ENCODE measurements around the gene DNAH5. TPM values are rescaled to one million over a fixed set of nuclear protein-coding genes. Genes with fewer than 3 reads are reported as not detected.

Gene DNAH5
- total and polyA plus RNA-seq, 2 of the 13 experiments (the other 11 are each of a cell fraction or from before 2014, with no cell fraction given) = 0.09 TPM

- Histone ChIP-seq H3K9ac (ENCODE audit: insufficient read depth, low read depth, low read length) (no peak overlapping the region), H3K27ac (ENCODE audit: extremely low read length, insufficient read depth, low read length) (no peak overlapping the region), H3K79me2 (ENCODE audit: insufficient read depth, low read length) (no peaks in the 10 kb centered on the region), H3K27me3 (ENCODE audit: control insufficient read depth in 1 of 2, insufficient read depth in 2 of 2, low read length in 2 of 2) (no peaks in the 10 kb centered on the region), H3K4me1 (ENCODE audit: insufficient read depth, low read length) (no peaks in the 10 kb centered on the region), H3K9me3 (ENCODE audit: low read length) (peaks cover 8% of the 10 kb centered on the region; the same call in 1 of the 2 replicates), H3K36me3 (replicated peaks in 1 of 2; ENCODE audit: control insufficient read depth in 1 of 2, insufficient read depth in 2 of 2, low read length in 2 of 2) (no peaks in the 10 kb centered on the region), H3K4me2 (ENCODE audit: low read depth, low read length) (no peak overlapping the region), H2AFZ (ENCODE audit: low read length) (no peak overlapping the region), H4K20me1 (ENCODE audit: insufficient read depth, low read length) (no peaks in the 10 kb centered on the region), H3K4me3 (replicated peaks in 1 of 3; ENCODE audit: insufficient read depth in 1 of 3, low read depth in 2 of 3, low read length in 3 of 3) (no peak overlapping the region)
- in situ Hi-C loops (cut with HindIII; ENCODE audit: extremely low pct_ligation_motif_present, low pct_unique_long_range_greater_than_20kb) (no loop called here), intact Hi-C loops (cut with micrococcal nuclease; ENCODE audit: unreplicated experiment) (no loop called here)
- no peak for DNase-seq (ENCODE audit: low spot score)
- ChIA-PET POLR2A (no interaction called here), CTCF (ENCODE audit: low intra/inter-chr PET ratio, low total read pairs) (no interaction called here)
- no peak for FAIRE-seq
- no TSS peak for BruUV-seq (replicated peaks)
- ATAC-seq = no peak
- TF ChIP-seq PITX1 (CRISPR knock-in tag; IDR thresholded peaks at IDR 0.05) (no peak), ZNF12 (CRISPR knock-in tag; IDR thresholded peaks at IDR 0.05) (no peak), ZNF646 (CRISPR knock-in tag; IDR thresholded peaks at IDR 0.05) (no peak), NFRKB (IDR thresholded peaks at IDR 0.05) (no peak), HNRNPLL (IDR thresholded peaks at IDR 0.05; ENCODE audit: low read depth, low read length, poor library complexity, severe bottlenecking) (no peak), FOXJ3 (CRISPR knock-in tag; IDR thresholded peaks at IDR 0.05; ENCODE audit: borderline replicate concordance) (no peak), ZNF792 (CRISPR knock-in tag; IDR thresholded peaks at IDR 0.05) (no peak), NR2F2 (IDR thresholded peaks at IDR 0.05; ENCODE audit: borderline replicate concordance, low read depth) (no peak)
- TF ChIP-seq, protein P1, sequence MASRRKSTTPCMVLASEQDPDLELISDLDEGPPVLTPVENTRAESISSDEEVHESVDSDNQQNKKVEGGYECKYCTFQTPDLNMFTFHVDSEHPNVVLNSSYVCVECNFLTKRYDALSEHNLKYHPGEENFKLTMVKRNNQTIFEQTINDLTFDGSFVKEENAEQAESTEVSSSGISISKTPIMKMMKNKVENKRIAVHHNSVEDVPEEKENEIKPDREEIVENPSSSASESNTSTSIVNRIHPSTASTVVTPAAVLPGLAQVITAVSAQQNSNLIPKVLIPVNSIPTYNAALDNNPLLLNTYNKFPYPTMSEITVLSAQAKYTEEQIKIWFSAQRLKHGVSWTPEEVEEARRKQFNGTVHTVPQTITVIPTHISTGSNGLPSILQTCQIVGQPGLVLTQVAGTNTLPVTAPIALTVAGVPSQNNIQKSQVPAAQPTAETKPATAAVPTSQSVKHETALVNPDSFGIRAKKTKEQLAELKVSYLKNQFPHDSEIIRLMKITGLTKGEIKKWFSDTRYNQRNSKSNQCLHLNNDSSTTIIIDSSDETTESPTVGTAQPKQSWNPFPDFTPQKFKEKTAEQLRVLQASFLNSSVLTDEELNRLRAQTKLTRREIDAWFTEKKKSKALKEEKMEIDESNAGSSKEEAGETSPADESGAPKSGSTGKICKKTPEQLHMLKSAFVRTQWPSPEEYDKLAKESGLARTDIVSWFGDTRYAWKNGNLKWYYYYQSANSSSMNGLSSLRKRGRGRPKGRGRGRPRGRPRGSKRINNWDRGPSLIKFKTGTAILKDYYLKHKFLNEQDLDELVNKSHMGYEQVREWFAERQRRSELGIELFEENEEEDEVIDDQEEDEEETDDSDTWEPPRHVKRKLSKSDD (CRISPR knock-in tag; IDR thresholded peaks at IDR 0.05; ENCODE audit: low read depth) = no peak
- TF ChIP-seq, protein P2, sequence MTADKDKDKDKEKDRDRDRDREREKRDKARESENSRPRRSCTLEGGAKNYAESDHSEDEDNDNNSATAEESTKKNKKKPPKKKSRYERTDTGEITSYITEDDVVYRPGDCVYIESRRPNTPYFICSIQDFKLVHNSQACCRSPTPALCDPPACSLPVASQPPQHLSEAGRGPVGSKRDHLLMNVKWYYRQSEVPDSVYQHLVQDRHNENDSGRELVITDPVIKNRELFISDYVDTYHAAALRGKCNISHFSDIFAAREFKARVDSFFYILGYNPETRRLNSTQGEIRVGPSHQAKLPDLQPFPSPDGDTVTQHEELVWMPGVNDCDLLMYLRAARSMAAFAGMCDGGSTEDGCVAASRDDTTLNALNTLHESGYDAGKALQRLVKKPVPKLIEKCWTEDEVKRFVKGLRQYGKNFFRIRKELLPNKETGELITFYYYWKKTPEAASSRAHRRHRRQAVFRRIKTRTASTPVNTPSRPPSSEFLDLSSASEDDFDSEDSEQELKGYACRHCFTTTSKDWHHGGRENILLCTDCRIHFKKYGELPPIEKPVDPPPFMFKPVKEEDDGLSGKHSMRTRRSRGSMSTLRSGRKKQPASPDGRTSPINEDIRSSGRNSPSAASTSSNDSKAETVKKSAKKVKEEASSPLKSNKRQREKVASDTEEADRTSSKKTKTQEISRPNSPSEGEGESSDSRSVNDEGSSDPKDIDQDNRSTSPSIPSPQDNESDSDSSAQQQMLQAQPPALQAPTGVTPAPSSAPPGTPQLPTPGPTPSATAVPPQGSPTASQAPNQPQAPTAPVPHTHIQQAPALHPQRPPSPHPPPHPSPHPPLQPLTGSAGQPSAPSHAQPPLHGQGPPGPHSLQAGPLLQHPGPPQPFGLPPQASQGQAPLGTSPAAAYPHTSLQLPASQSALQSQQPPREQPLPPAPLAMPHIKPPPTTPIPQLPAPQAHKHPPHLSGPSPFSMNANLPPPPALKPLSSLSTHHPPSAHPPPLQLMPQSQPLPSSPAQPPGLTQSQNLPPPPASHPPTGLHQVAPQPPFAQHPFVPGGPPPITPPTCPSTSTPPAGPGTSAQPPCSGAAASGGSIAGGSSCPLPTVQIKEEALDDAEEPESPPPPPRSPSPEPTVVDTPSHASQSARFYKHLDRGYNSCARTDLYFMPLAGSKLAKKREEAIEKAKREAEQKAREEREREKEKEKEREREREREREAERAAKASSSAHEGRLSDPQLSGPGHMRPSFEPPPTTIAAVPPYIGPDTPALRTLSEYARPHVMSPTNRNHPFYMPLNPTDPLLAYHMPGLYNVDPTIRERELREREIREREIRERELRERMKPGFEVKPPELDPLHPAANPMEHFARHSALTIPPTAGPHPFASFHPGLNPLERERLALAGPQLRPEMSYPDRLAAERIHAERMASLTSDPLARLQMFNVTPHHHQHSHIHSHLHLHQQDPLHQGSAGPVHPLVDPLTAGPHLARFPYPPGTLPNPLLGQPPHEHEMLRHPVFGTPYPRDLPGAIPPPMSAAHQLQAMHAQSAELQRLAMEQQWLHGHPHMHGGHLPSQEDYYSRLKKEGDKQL (CRISPR knock-in tag; IDR thresholded peaks at IDR 0.05; ENCODE audit: low read depth) = no peak
Measured at GRCh38 chr5:13662626-13663025, 281.9 kb downstream of the DNAH5 start.
